ENCODE data around the gene KLHL40.

The KLHL40 gene

GRCh38 chr3:42691816-42692666 is 6.7 kb downstream of the KLHL40 start:
- DNase-seq = no peak

GRCh38 chr3:42692667-42693529 is 7.6 kb downstream of the KLHL40 start:
- no peak for DNase-seq

DNA sequence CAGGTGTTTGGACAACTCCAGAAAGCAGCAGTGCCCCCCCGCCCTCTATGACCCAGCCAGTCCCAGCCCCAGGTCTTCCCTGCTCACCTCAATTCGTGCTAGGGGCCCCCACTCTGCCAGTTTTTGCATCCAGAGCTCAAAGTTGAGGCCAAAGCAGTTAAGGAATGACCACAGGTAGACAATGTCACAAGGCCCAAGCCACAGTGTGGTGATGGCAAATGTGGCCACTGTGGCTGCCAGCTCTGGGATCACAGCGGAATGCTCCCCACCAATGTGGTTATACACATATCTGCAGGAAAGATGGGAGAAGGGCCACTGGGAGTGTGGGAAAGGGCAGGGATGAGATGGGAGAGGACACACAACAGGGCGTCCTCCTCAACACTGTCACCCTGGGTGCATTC is 8.2 kb downstream of the KLHL40 start:
- no peak for DNase-seq

DNA sequence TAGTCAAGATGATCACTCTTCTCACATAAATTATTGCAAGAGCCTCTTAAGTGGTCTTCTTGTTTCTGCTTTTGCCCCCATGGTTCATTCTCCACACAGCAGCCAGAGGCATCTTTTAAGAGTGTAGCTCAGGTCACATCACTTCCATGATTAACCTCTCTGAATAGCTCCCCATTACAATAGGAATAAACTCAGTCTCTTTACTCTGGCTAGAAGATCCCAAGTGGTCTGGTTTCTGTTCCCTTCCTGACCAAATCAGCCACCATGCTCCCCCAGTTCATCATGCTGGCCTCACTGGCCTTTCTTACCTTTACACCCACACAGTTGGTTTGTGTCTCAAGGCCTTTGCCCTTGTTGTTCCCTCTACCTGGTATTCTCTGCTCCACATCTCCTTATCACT is 9.0 kb downstream of the KLHL40 start:
- DNase-seq = no peak

GRCh38 chr3:42696356-42697288 is 11.3 kb downstream of the KLHL40 start:
- DNase-seq = no peak

DNA sequence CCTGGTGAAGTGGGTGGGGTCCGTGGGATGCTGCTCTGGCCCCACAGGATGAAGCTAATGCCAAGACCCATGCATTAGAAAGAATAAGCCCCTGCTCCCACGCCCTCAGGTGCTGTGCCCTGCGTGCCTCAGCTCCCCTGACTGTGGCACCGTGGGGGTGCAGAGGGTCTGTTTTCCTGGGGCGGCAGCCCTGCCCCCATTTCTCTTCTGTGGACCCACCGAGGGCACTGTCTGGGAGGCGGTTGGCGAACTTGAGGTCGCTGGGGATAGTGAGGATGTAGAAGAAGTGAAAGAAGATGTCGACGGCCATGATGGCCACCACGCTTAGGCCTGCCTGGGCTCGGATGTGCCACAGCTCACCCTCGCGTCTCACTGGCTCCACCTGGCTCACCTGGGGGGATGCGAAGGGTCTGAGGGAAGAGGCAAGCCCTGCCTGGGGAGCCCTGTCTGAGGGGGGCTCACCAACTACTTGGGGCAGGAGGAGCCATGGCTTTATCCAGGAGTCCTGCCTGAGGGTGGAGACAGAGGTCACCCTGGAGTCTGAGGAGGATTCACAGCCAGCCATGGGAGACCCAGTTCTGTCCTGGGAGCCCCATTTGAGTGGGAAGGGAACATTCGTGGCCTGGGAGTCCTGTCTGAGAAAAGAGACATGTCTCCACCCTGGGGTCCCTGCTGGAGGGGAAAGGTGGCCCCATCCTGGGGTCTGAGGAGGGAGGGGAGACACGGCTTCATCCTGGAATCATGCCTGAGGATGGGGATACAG is 12.1 kb downstream of the KLHL40 start:
- no peak for DNase-seq

DNA sequence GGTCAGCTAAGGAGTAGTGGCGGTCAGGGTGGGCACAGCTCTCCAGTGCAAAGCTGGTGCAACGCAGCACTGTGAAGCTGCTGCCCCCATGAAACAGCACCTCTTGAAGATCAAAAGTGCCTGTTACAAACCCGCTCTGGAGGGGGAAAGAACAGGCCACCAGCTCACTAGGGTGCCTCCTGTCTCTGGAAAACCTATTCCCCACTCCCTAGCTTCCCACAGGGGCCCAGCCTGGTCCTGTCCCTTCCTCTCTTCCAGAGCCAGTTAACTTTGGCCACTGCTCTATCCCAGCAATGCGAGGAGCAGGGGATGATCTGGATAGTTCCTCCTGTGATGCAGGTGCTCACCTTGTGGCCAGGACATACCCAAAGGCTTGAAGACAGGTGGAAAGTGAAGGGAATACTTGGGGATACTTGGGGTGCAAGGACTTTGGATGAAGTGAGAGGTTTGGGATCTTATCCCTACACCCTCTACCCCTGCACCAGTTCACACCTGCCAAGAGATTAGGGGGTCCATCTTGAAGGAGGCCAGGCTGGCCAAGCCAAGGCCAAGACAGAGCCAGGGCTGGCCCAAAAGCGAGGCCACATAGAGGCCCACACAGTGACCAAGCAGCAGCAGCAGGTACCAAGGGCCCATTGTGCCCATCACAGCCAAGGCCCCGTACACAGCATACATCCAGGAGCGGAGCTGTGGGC is 13.0 kb downstream of the KLHL40 start:
- DNase-seq = no peak

DNA sequence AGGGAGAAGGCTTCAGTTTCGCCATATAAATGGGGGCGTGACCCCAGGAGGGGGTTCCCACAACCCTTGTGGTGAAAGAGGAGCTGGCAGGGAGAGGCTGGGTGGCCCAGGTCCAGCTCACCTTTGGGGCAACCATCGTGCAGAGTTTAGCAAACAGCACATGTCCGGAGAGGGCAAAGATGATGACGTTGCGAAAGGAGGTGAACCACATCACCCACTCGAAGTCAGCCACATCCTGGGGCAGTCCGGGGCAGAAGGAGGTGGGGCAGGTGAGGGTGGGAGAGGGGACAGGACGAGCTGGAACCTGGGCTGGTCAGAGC is 13.5 kb downstream of the KLHL40 start:
- no peak for DNase-seq

DNA sequence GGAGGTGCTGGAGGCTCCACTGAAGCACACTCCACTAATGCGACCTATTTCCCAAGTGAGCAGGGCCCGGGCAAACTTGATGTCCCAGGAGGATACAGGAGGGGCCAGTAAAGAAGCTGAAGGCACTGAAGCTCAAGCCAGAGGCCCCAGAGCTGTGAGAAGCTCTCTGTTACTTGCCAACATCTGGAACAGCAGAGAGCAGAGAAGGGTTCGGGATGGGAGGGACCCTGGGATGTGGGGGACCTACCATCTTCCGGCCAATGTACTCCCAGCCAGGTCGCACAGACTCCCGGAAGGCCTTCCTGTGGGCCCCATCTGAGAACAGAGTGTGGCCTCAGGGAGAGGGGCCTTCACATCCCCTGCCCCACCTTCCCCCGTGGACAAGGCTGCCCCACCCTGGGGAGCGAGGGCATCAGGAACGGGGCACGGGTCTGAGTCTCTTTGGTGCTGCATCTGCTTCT is 14.2 kb downstream of the KLHL40 start:
- no peak for DNase-seq

GRCh38 chr3:42700366-42701288 is 15.3 kb downstream of the KLHL40 start:
- no peak for DNase-seq

DNA sequence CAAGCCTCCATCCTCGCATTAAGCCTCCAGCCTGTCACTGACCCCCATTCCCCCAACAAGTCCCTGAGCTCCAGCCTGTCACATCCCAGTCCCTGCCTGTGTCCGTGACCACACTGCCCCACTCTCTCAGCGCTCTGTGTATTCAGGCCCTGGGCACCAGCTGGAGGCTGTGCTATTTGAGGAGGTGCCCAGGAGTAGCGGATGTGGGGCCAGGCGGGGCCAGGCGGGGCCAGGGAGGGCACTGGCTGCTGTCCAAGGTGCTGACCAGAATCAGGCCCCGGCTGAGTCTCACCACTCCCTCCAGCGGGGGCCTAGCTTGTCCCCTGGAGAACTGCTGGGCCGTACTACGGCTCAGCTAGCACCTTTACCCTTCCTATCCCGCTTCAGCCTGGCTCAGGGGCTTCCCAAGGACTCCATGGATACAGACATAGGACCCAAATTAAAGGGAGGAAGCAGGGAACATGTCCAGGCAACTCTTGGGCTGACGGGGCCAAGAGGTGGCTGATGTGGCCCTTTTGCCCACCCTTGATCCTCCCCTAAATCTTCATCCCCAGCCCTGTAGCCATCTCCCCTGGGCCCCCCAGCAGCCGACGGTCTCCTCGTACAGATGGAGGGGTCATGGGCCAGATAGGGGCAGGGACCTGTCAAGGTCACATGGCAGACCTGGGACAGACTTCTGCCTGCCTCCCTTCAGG is 16.2 kb downstream of the KLHL40 start:
- DNase-seq = peak; percentile 40 to 84

- peak in 1 of 2 experiments; percentile 20 for DNase-seq
Measured at GRCh38 chr3:42702066-42702951, 17.0 kb downstream of the KLHL40 start, which contains the start of gene HHATL. Gene HHATL (minus strand): TSS chr3:42702798. CDS start chr3:42700826, 1,972 bp downstream.

DNA sequence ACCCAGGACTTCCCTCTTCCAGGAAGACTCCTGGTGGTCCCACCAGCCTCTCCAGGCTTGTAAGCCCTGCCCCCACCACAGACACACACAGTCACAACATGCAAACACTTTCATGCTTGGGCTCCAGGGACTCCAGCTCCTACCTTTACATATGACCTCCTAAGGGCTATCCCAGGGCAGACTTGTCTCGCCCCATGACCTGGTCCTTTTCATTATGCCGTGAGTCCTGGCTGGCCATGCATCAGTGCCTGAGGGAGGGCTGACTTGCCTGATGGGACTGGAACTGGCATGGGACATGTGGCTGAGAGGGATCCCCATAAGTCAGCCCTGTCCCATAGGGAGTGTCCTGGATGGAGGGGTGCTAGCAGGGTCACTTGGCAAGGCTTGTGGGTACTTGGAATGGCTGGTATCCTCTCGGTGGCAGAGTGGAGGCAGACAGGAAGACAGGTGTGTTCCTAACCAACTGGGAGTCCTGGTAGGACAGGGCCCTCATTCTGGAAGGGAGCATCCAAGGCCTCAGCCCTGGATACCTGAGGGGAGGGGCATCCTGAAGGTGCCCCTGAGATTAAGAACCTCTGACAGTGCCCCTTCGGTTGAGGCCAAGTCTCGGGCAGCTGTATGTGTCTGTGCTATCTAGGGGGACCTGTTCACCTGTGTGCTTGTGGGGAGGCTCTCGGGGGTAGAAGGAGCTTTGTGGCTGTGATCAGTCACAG is 17.8 kb downstream of the KLHL40 start:
- no peak for DNase-seq

DNA sequence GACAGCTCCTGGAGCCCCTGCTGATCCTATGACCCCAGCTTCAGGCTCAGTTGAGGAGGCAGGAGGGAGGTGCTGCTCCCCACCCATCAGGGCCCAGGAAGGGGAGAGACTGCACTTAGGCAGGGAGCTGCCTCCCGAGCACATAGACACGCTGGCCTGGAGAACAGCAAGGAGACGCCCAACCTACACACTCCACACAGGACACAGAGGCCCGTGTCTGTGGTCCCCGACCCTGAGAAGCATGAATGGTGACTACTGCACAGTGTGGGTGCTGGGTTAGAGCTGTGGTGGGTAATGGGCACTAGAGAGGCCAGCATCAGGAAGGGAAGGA is 18.3 kb downstream of the KLHL40 start:
- no peak for DNase-seq

DNA sequence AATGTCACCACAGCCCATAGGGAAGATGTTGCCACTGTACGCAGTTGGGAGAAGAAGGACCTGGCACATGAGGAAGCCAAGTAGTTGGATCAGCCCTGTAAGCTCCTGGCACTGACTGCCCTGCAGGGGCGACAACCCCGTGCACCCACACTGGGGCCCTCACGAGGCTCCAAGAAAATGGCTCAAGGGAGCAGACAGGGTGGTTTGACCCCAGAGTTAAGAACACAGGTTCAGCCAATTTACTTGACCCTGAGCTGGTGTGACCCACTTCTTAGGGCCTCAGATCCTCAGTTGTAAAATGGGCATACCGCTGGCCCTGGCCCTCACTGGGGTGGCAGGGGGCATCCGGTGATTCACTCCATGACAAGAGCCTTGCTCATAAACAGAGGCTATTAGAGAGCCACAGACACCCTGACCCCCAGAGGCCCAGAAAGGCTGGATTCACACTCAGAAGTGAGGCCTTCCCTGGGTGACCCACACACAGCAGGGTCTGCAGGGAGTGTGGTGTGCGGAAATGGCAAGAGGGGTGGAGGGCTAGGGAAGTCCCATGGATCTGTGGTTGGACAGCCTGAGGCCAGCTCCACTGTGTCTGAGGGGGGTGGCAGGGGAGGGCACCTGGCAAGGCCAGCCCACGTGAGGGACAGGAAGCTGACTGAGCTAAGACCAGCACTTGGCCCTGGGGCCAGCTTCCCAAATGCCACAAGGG is 19.0 kb downstream of the KLHL40 start:
- DNase-seq = no peak

GRCh38 chr3:42705058-42705767 is 19.9 kb downstream of the KLHL40 start:
- no peak for DNase-seq
